Right ventricle myocardium inferior (tissue), 1 donor: ENCODE measurements around the gene VSIG10. TPM values are rescaled to one million over a fixed set of nuclear protein-coding genes. Genes with fewer than 3 reads are reported as not detected.
"Not testable (repeated sequence)": the region's sequence is repeated elsewhere in the genome, so short reads cannot be mapped to it uniquely, and the experiment has no call there.

ENCODE experiments used
- ATAC-seq: fragments of 200-7000 bp; cut with Tn5 transposase; one replicate; pipeline ENCODE4 v1.9.1; 2020; ENCODE audit warnings: mild to moderate bottlenecking, moderate library complexity
- DNase-seq: peaks from one replicate; pipeline ENCODE4 v3.0.0; 2021; ENCODE audit errors: missing footprints
- intact Hi-C: fragments of 100-400 bp; cut with DNase I; formaldehyde crosslinking; loops from one replicate; pipeline ENCODE4 v1.11.0; 2022
- long read RNA-seq: library from polyadenylated mRNA; unstranded; transcript quantifications from one replicate; pipeline ENCODE4 v2.0.0, GENCODE V29; 2021
- total RNA-seq: library from RNA; stranded (reverse); fragmentation: NEBNext Ultra II Directional; extraction: Animal tissue kit (Norgen Biotek cat#: 25700); gene quantifications from one replicate; pipeline ENCODE4 v1.2.1, GENCODE V29; 2021
- donor health status: DM: no; HTN: yes; CAD: no; lungs with severe emphysema.

The VSIG10 gene
- 12.4 TPM for total RNA-seq
- long read RNA-seq, partial matches to known transcripts, result 1 of 2 reads
- long read RNA-seq, other reads (novel, unspliced or antisense), result 0 of 2 reads

- ATAC-seq, result peak; percentile 98
- intact Hi-C loops, result loop anchor here (2.0 to 10.0 kb wide), 2 partner anchors 43 to 229 kb away; partner anchors contain the start of gene WSB2
- DNase-seq, result peak; percentile 84
These were observed at the start of gene VSIG10 for GRCh38 chr12:118103601-118104382. Gene VSIG10 (minus strand): TSS chr12:118104011. CDS start chr12:118103671, 340 bp downstream.

- intact Hi-C loops, result no loop called here
- ATAC-seq (no peak), DNase-seq (no peak)
These were observed 47.9 kb upstream of the VSIG10 start for GRCh38 chr12:118151755-118152154.

GRCh38 chr12:118150625-118151024 lies 46.8 kb upstream of the VSIG10 start:
- intact Hi-C loops, result no loop called here
- ATAC-seq (peak; percentile 68), DNase-seq (no peak)

- ATAC-seq, result peak; percentile 51
- intact Hi-C loops, result no loop called here
- no peak for DNase-seq
These were observed 44.5 kb upstream of the VSIG10 start for GRCh38 chr12:118148287-118148686.

- ATAC-seq, result no peak
- intact Hi-C loops, result no loop called here
These were observed 42.0 kb upstream of the VSIG10 start for GRCh38 chr12:118145798-118146156.

GRCh38 chr12:118145113-118145797 lies 41.4 kb upstream of the VSIG10 start:
- DNase-seq (no peak), ATAC-seq (no peak)
- intact Hi-C loops, result no loop called here

More at GRCh38 chr12:118145798-118146156, 42.0 kb upstream of the VSIG10 start:
- no peak for DNase-seq

- DNase-seq (no peak), ATAC-seq (no peak)
- intact Hi-C loops, result no loop called here
These were observed 40.7 kb upstream of the VSIG10 start for GRCh38 chr12:118144499-118144898.

- DNase-seq (no peak), ATAC-seq (no peak)
- intact Hi-C loops, result no loop called here
These were observed 37.0 kb upstream of the VSIG10 start for GRCh38 chr12:118140825-118141224.

- ATAC-seq, result no peak
- intact Hi-C loops, result loop anchor here (5.0 kb wide), 3 partner anchors 45 to 235 kb away; partner anchors contain the start of genes TAOK3 and WSB2
- no peak for DNase-seq
These were observed 33.4 kb upstream of the VSIG10 start for GRCh38 chr12:118137148-118137678.

- ATAC-seq (peak; percentile 44), DNase-seq (peak; percentile 87)
- intact Hi-C loops, result loop anchor here (5.0 kb wide), 3 partner anchors 46 to 236 kb away; partner anchors contain the start of genes TAOK3 and WSB2
These were observed 32.8 kb upstream of the VSIG10 start for GRCh38 chr12:118136559-118137003.

GRCh38 chr12:118135788-118136558 lies 32.2 kb upstream of the VSIG10 start, which contains the start of gene PEBP1:
Gene PEBP1 (plus strand): TSS chr12:118136124. CDS start chr12:118136210, 86 bp downstream.
- DNase-seq (peak; percentile 98), ATAC-seq (peak; percentile 99)
- intact Hi-C loops, result loop anchor here (5.0 kb wide), 3 partner anchors 46 to 236 kb away; partner anchors contain the start of genes TAOK3 and WSB2

- ATAC-seq, DNase-seq, intact Hi-C loops: not testable (repeated sequence)
These were observed 25.6 kb upstream of the VSIG10 start for GRCh38 chr12:118129436-118129835.

GRCh38 chr12:118127867-118128266 lies 24.1 kb upstream of the VSIG10 start:
- ATAC-seq, result no peak
- intact Hi-C loops, result no loop called here
- no peak for DNase-seq

- DNase-seq, result peak; percentile 65
- peak; percentile 79 for ATAC-seq
- intact Hi-C loops, result no loop called here
These were observed 22.4 kb upstream of the VSIG10 start for GRCh38 chr12:118126119-118126757.

GRCh38 chr12:118125743-118126118 lies 21.9 kb upstream of the VSIG10 start:
- ATAC-seq (no peak), DNase-seq (no peak)
- intact Hi-C loops, result no loop called here

- no peak for DNase-seq
- no peak for ATAC-seq
- intact Hi-C loops, result no loop called here
These were observed 20.6 kb upstream of the VSIG10 start for GRCh38 chr12:118124333-118124874.

- ATAC-seq (no peak), DNase-seq (no peak)
- intact Hi-C loops, result no loop called here
These were observed 18.5 kb upstream of the VSIG10 start for GRCh38 chr12:118122264-118122663.
